ENCODE results near the gene ANKEF1.

- TF ChIP-seq EZH2 (IDR thresholded peaks at IDR 0.05; ENCODE audit: borderline replicate concordance, insufficient read depth, low read depth, low read length, poor library complexity, severe bottlenecking) (no peak), CTCF (IDR thresholded peaks at IDR 0.05) (no peak)
These were observed 37.8 kb upstream of the ANKEF1 start for GRCh38 chr20:9996944-9997343.
